NCI-H2196 treated with DMSO at 0.1 percent for 48 hours (cell line): ENCODE measurements around the gene UGT1A7.
"Not testable (repeated sequence)": the region's sequence is repeated elsewhere in the genome, so short reads cannot be mapped to it uniquely, and the experiment has no call there.

Experiments
- DNase-seq: peaks from one replicate; lab custom pipeline; 2025; ENCODE audit not compliant: unreplicated experiment; lab: John Stamatoyannopoulos, UW

Gene UGT1A7

DNA sequence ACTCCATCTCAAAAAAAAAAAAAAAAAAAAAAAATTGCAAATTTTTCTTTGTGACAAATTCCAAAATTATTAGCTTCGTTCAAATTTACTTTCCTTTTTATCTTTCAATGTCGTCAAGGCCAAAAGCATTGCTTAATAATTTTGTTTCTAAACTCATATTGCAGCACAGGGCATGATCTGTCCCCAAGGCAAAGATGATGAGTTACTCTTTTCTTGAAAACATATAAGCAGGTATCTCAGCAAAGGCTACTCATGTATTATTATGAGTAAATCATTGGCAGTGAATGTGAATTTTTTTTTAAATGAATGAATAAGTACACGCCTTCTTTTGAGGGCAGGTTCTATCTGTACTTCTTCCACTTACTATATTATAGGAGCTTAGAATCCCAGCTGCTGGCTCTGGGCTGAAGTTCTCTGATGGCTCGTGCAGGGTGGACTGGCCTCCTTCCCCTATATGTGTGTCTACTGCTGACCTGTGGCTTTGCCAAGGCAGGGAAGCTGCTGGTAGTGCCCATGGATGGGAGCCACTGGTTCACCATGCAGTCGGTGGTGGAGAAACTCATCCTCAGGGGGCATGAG lies at the start of gene UGT1A7:
Gene UGT1A7, plus strand, starts transcription at position 381 of the 579 bp plus-strand sequence. Its CDS starts 37 bp downstream, at position 418.
- no peak for DNase-seq

DNA sequence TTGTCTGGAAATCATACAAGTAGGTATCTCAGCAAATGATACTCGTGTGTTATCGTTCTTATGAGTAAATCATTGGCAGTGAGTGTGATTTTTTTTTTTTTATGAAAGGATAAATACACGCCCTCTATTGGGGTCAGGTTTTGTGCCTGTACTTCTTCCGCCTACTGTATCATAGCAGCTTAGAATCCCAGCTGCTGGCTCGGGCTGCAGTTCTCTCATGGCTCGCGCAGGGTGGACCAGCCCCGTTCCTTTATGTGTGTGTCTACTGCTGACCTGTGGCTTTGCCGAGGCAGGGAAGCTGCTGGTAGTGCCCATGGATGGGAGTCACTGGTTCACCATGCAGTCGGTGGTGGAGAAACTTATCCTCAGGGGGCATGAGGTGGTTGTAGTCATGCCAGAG lies 45.4 kb upstream of the UGT1A7 start, which contains the start of gene UGT1A10:
Gene UGT1A10, plus strand, starts transcription at position 143 of the 400 bp plus-strand sequence. Its CDS starts 75 bp downstream, at position 218.
- not testable (repeated sequence) for DNase-seq

DNA sequence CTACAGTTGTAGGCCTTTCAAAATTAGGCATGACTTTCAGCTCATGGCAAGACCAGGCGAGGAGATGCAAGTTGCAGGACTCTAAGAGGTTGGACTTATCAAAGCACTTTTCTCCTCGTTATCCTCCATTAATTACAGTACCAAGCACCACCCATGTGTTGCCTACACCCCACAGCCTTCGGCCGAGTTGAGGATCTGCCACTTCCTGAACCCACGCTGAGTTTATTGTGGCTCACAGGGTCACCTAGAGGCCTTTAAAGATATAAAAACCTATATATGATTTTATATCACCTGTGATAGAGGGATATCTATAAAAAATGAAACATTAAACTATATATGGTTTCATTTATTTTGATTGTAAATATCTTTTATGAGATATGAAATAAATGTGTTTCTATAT lies 42.9 kb upstream of the UGT1A7 start:
- DNase-seq: no peak

GRCh38 chr2:233639860-233640259 lies 41.8 kb upstream of the UGT1A7 start:
- no peak for DNase-seq

DNA sequence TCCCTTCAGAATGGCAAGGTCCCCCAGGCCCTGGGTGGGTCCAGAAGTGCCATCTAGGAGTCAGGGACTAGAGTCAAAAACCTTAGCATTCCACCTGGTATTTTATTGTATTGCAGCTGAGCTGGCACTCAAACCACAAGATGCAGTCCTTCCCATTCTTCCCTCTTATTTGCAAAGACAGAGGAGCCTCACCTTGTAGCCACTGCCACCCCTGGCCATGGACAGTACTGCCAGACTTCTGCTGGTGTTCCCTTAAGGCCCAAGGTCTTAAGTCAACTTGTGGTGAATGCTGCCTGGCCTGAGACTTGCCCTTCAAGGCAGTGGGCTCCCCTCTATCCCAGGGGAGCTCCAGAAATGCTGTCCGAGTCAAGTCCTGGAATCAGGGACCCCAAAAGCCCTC lies 38.6 kb upstream of the UGT1A7 start:
- DNase-seq: no peak

DNA sequence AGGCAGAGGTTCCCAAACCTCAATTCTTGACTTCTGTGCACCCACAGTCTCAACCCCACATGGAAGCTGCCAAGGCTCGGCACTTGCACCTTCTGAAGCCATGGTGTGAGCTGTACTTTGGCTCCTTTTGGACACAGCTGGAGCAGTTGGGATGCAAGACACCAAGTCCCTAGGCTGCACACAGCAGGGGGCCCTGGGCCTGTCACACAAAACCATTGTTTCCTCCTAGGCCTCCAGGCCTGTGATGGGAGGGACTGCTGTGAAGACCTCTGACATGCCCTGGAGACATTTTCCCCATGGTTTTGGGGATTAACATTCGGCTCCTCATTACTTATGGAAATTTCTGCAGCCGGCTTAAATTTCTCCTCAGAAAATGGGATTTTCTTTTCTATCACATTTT lies 35.7 kb upstream of the UGT1A7 start:
- DNase-seq: not testable (repeated sequence)

DNA sequence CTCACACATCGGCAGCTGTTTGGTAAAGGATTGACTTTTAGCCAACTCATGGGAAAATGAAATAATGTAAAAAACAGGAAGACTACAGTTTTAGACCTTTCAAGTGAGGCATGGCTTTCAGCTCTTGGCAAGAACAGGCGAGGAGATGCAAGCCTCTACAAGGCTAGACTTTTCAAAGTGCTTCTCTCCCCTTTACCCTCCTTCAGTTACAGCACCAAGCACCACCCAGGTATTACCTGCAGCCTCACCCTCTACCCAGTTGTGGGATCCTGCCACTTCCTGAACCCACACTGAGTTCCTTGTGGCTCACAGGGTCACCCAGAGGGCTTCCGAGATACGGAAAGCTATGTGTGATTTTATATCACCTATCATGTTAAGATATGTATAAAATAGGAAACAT lies 30.7 kb upstream of the UGT1A7 start:
- no peak for DNase-seq

- DNase-seq: no peak
These were observed 30.3 kb upstream of the UGT1A7 start for GRCh38 chr2:233651430-233651829.

GRCh38 chr2:233654501-233654900 lies 27.2 kb upstream of the UGT1A7 start:
- DNase-seq: no peak

DNA sequence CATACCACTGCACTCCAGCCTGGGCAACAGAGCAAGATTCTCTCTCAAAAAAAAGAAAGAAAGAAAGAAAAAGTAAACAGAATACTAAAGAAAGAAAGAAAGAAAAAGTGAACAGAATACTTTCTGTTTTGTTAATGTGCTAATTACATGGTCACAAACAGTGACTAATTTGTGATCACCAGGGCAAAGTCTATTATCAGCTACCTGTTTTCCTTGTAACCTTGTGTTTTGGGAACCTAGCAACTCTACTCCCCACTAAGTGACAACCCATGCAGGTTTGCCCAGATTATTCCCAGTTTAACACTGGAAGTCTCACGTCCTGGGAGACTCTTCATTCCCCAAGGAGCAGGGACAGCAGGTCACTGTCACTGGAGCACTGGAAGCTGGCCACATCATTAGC lies 26.7 kb upstream of the UGT1A7 start:
- DNase-seq: no peak

GRCh38 chr2:233655943-233656342 lies 25.8 kb upstream of the UGT1A7 start:
- DNase-seq: not testable (repeated sequence)

DNA sequence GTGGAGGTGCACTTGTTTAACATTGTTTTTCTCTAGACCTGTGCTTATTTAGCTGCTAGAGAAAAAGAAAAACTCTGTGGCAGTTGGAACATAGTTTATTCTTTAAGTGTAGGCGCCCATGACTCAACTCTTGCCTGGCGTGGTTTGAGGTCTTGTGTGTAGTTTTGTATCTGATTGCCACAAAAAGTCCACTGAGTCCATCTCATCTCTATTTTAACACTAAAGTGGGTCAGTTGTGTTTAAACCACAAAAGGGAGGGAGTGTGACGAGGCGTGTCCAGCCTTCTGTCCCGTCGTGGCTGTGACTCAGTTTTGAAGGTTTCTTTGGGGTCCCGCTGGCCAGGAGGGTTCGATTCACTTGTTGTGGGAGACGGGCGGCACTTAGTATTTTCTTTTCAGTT lies 25.3 kb upstream of the UGT1A7 start:
- DNase-seq: no peak

DNA sequence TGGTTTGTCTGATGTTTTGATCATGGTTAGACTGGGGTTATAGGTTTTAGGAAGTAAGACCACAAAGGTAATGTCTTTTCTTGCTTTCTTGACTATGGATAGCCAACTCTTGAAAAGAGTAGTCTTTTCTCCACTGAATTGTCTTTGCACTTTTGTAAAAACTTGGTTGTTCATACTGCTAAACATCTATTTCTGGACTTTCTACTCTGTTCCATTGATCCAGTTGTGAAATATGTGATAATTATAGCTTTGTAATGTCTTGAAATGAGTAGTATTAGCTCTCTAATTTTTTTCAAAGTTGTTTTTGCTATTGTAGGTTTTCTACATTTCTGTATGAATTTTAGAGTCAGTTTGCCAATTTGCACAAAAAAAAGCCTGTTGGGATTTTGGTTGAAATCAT lies 23.1 kb upstream of the UGT1A7 start:
- DNase-seq: no peak

DNA sequence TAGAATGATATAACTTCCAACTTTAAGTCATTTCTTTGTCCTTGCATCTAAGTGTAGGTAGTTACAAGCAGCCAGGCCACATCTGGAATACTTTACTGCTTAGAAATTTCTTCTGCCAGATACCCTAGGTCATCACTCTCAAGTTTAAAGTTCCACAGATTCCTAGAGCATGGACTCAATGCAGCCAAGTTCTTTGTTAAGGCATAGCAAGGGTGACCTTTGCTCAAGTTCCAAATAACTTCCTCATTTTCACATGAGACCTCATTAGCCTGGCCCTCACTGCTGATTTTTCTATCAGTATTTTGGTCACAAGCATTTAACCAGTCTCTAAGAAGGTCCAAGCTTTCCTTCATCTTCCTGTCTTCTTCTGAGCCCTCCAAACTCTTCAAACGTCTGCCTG lies 17.8 kb upstream of the UGT1A7 start:
- DNase-seq: no peak

- no peak for DNase-seq
These were observed 13.0 kb upstream of the UGT1A7 start for GRCh38 chr2:233668605-233669260.

GRCh38 chr2:233671290-233672161 lies 10.2 kb upstream of the UGT1A7 start, which contains the start of gene UGT1A9:
UGT1A9 (plus strand) TSS chr2:233671898; CDS start chr2:233671935, 37 bp downstream.
- no peak for DNase-seq

GRCh38 chr2:233672886-233673285 lies 8.8 kb upstream of the UGT1A7 start:
- DNase-seq: no peak

- DNase-seq: no peak
These were observed 7.8 kb upstream of the UGT1A7 start for GRCh38 chr2:233673896-233674295.

GRCh38 chr2:233674314-233674713 lies 7.4 kb upstream of the UGT1A7 start:
- DNase-seq: no peak

DNA sequence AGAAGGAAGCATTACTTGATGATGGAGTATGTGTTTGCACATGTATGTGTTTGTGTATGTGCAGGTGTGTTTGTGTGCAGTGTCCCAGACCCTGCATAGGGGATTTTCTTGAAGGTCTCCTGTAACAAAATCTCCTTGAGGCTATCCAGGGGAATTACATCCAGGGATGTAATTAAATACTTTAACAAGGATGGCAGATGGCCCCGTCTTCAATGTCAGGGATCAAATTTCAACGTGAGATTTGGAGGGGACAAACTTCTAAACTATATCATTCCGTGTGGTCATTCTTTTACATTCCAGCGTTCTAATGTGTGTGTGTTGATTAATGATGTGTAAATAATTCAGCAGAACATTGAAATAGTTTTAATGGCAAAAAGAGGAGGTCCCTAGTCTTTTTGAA lies 6.7 kb upstream of the UGT1A7 start:
- DNase-seq: no peak

DNA sequence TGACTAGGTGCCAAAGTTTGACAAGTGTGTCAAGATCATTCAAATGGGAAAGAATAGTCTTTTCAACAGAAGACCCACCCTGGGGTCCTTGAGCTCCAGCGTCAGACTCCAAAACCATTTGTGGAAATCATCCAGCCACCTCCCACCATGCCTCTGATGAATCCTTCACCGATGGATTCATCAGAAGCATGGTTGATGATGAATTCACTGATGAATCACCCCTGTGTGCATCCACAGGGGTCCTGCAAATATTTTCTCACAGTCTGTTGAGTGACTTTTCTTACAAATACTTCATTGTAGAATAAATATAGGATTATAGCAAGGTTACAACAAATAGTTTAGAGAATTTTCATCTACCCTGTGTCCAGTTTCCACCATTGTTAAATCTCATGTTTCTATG lies 5.7 kb upstream of the UGT1A7 start:
- DNase-seq: no peak

GRCh38 chr2:233679196-233679595 lies 2.5 kb upstream of the UGT1A7 start:
- no peak for DNase-seq
